LNCaP clone FGC (cell line): Measurements from ENCODE around the gene AK8.

Experiments
- DNase-seq: peaks from one replicate; pipeline ENCODE4 v3.0.0-alpha.2; 2011; ENCODE audit warnings: low read depth
- H3K4me3 ChIP-seq: 2 replicates; pipeline ENCODE4 v1.5.1; 2011; ENCODE audit warnings: mild to moderate bottlenecking, low read depth, low read length, control low read depth
- TF ChIP-seq, protein P1 (sequence below): IDR thresholded peaks from 2 replicates; pipeline ENCODE4 v1.5.1; 2012; ENCODE audit warnings: mild to moderate bottlenecking; ENCODE audit not compliant: control insufficient read depth, insufficient read depth; ENCODE audit errors: extremely low read depth

Gene AK8

DNA sequence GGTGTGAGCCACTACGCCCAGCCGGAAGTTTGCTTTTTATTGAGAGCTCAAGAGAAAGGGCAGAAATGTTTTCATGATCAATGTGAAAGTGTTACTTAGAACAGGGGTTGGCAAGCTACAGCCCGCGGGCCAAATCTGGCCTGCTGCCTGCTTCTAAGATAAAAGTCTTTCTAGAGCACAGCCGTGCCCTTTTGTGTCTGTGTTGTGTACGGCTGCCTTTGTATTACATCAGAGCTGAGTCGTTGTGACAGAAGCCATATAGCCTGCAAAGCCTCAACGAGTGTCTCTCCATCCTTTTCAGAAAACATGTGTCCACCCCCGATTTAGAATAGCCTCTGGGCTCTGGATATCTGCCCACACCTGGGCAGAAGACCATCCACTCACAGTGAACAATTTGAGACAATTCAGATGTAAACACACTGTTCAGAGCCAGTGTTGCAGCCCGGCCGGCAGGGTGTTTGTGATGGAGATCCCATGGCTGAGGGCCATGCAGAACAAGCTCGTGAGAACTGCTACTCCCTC, 28.8 kb downstream of the AK8 start:
- H3K4me3 ChIP-seq, result no peak overlapping the region
- TF ChIP-seq, protein P1, sequence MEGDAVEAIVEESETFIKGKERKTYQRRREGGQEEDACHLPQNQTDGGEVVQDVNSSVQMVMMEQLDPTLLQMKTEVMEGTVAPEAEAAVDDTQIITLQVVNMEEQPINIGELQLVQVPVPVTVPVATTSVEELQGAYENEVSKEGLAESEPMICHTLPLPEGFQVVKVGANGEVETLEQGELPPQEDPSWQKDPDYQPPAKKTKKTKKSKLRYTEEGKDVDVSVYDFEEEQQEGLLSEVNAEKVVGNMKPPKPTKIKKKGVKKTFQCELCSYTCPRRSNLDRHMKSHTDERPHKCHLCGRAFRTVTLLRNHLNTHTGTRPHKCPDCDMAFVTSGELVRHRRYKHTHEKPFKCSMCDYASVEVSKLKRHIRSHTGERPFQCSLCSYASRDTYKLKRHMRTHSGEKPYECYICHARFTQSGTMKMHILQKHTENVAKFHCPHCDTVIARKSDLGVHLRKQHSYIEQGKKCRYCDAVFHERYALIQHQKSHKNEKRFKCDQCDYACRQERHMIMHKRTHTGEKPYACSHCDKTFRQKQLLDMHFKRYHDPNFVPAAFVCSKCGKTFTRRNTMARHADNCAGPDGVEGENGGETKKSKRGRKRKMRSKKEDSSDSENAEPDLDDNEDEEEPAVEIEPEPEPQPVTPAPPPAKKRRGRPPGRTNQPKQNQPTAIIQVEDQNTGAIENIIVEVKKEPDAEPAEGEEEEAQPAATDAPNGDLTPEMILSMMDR, result no peak
- DNase-seq, result no peak

DNA sequence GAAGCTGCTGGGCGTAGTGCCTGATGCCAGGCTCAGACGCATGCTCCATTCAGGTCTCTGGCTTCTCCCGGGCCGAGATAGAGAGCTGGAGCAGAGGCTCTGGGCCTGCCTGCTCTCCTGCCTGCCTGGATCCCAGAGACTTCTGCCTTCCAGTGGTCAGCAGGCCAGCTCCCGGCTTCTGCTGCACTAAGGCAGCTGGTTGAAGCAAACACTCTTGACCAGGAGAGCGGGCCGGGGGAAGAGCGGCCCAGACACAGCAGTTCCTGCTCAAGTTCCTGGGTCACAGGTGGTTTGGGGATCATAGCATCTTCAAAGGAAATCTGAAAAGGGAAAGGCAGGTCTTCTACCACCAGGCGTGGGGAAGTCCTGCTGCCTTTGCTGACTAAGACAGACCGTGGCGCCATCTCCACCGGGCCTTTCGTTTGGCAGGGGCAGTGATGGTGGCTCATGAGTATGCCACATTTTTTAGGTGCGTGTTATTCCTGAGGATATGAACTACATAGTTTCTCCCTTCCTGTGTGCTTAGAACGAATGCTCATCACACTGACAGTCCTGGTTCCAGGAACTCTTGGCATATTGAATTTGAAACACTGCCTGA, 31.1 kb downstream of the AK8 start:
- H3K4me3 ChIP-seq, result no peak overlapping the region
- no peak for DNase-seq
- TF ChIP-seq, protein P1, result no peak

DNA sequence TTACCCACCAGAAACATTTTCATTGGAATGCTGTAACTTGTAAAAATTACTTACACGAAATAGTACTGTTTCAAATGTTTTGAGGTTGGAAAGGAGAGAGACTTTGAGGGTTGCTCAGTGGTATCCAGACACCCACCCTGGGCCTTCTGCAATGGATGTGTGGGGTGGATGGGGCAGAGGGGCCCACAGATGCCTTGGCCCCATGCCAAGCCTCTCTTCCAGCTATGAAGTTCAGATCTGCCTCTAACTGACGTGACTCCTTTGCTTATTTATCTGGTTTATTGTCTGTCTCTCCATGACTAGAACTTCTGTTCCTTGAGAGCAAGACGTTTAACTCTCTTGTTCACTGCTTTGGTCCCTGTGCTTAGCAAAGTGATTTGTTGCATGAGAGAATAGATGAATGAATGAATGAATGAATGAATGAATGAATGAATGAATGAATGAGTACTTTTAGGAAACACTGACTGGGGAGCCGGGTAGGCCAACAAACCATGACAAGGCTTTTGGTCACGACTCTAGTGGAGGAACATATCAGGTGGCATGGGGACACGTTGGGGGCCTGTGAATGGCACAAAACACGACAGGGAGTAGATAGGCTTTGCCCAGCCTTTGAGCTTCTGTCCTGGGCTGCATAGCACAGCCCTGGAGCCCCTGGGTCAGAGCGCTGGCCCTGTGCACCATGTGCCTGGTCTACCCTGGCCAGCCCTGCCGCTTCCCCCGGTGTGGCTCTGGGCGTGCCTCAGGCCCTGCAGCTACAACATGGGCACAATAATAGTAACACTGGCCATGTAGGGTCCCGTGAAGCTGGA, 31.8 kb downstream of the AK8 start:
- H3K4me3 ChIP-seq, result no peak overlapping the region
- no peak for DNase-seq
- TF ChIP-seq, protein P1, result no peak

DNA sequence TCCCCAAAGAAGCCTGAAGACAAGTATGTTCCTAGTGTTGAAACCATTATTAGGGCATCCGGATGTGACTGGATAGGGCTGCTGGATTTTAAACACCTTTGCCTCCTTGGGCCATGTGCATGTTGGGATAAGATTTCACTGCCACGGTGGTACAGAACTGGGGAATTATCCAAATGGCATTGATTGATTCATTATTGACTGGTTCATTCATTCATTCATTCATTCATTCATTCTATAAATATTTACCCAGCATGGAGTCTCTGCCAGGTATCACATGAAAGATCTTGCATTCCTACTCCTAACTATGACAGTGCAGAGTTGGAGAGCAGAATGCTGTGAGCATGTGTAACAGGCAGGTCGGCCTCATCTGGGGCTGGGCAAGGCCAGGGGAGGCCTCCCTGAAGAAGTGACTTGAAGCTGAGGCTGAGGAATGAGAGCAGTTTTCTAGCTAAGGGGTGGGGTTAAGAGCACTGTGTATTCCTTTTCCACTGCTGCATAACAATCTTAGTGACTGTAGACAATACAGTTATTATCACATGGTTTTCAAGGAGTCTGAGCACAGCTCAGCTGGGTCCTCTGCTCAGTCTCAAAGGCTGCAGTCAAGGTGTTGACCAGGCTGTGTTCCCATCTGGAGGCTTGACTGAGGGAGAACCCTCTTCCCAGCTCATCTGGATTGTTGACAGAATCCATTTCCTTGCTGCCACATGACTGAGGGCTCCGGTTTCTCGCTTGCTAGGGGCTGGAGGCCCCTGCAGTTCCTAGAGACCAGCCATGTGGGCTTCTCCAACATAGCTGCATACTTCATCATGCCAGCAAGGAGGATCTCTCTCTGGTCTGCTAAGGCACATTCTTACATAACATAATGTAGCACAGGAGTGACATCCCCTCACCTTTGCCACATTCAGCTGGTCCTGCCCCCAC, 35.7 kb downstream of the AK8 start:
- TF ChIP-seq, protein P1, result no peak

DNA sequence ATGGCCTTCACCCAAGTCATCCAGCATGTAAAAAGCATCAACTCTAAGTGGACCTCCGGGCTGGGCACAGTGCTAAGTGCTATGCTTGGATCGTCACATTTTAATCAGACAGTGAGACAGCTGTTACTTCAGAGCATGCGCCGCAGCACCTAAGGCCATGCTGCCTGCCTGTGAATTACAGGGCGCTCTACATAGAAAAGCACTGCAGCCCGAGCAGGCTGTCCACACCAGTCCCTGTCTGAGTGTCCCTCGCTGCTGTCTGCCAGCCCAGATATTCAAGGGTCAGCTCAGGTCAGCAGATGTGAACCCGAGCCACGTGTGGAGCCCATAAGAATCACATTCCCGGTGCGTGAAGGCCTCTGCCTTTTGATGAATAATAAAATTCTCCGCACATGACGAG, 37.1 kb downstream of the AK8 start:
- no peak for DNase-seq
- TF ChIP-seq, protein P1, result no peak
- H3K4me3 ChIP-seq, result no peak overlapping the region

More for the DNA sequence above, 35.7 kb downstream of the AK8 start:
- no peak overlapping the region for H3K4me3 ChIP-seq
- DNase-seq, result no peak

DNA sequence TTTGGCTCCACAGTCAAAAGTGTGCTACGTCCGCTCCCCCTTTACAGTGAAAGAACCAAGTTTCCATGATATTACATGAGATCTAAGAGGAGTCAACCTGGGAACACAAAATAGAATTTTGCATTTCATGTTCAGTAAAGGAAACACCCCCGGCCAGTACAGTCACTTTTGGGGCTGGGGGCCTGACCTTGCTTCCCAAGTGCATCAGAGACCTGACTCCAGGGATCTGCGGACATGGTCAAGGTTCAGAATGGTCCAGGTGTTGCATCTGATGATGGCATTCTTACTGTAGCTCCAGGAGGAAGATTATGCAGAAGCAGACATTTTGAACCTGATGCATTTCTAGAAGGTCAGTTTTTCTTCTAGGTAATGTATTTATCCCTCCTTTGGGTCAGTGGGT, 39.8 kb downstream of the AK8 start:
- TF ChIP-seq, protein P1, result no peak
- DNase-seq, result no peak
- H3K4me3 ChIP-seq, result no peak overlapping the region
